Activated T-helper 1 cell treated with anti-CD3 and anti-CD28 coated beads, Interleukin-2, amount 50 U/mL, for 16 hours (primary cell): Measurements from ENCODE around the gene MEF2B.
"Not testable (repeated sequence)": the region's sequence is repeated elsewhere in the genome, so short reads cannot be mapped to it uniquely, and the experiment has no call there.

Experiments
- DNase-seq, 2 donors: peaks; one replicate each; pipeline ENCODE4 v3.0.0-alpha.2; 2020; ENCODE audit warnings: low read depth in 1 of 2, low spot score in 1 of 2

The MEF2B gene

DNA sequence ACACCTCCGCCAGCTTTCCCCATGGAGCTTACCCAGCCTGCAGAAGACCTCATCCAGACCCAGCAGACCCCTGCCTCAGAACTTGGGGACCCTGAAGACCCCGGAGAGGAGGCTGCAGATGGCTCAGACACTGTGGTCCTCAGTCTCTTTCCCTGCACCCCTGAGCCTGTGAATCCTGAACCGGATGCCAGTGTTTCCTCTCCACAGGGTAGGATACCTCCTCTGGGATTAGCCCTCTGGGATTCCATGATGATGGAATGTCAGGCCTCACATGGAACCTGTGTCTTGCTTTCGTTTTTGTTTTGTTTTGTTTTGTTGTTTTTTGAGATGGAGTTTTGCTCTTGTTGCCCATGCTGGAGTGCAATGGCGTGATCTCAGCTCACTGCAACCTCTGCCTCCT lies 23.9 kb upstream of the MEF2B start:
- no peak for DNase-seq

DNA sequence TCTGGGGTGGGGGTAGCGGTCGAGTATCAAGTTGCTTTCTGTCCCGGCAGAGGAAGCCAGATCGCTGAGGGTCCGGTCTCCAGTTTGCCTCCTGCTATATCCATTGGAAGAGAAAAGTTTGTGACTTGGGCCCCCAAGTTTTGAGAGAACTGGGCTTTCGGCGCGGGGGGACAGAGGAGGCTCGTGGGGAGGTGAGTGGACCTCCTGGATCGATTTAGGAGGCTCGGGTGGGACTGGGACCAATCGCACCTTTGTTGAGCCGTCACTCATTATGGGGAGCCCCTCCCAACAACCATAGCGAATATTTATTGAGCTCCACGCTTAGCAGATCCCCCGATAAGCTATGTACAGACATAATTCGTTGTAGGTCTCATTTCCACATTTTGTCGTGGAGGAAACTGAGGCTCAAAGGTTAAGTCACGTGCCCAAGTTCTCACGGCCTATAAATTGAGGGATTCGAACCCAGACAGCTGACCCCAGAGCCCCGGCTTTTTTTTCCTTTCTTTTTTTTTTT lies 22.9 kb upstream of the MEF2B start:
- no peak for DNase-seq

DNA sequence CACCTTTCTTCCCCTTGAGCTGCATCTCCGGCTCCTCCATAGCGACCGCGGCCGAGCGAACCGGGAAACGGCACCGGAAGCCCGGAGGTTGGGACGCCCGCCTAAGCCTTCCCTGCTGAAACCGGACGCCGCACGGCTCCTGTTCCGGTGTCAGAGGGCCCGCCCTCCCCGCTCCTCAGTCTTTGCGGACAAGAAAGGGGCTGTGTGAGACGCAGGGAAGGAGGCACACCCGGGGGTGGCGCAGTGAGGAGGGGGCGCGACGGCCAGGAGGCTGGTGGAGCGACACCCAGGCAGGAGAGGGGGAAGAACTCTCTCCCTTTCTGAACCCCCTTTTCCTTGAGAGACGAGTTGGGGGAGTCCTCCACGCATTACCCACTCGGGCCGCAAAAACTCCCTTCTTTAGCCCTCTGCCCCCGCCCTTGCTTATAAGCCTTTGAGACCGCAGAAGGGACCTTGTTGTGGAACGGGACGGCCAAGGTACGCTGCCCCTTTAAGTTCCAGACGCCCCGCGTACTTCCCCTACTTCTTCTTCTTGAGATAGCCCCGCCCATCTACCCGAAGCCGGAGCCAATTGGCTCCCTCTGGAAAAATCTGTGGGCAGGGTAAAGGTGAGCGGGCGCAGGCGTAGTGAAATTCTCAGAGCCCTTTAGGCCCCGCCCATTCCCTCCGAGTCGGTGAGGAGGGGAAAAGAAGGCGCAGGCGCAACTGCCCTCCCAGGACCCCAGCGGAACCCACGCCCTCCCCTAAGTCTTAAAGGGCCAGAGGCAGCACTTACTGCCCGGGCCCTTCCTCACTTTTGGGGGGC lies 22.2 kb upstream of the MEF2B start, which contains the start of the genes BORCS8 and RFXANK:
BORCS8 (minus strand) TSS at position 75 of the 805 bp plus-strand sequence; CDS start at position 40, 35 bp downstream.
RFXANK (plus strand) TSS at position 181 of the 805 bp plus-strand sequence. CDS start 1,689 bp downstream, outside the sequence.
- peak; percentile 97 to 98 for DNase-seq

DNA sequence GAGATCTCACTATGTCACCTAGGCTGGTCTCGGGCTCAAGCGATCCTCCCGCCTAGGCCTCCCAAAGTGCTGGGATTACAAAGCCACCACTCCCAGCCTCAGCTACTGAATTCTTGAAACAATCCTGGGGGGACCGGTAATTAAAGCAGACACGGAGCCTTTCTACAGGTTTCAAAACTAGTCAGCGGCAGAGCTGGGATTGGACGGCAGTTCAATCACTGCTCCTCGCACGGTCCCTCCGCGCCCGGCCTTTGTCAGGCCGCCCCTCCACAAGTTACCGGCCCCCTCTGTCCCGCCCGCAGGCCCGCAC lies 21.7 kb upstream of the MEF2B start:
- DNase-seq: no peak

DNA sequence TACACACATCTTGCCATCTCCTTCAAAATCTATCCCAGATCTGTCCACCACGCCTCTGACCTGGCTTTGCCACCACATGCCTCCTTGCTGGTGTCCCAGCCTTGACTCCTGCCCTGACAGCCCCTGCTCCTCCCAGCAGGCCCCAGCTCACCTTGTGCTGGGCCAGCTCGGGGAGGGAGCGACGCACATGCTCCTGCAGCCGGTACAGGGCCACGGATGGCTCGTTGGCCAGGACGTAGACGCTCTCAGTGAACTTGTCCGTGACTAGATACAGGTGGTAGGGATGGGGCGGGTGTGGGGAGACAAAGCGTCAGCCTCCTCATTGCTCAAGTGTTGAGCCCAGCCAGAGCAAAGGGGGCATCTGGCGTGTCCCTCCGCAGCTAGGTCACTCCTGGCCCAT lies 16.7 kb upstream of the MEF2B start:
- no peak for DNase-seq

DNA sequence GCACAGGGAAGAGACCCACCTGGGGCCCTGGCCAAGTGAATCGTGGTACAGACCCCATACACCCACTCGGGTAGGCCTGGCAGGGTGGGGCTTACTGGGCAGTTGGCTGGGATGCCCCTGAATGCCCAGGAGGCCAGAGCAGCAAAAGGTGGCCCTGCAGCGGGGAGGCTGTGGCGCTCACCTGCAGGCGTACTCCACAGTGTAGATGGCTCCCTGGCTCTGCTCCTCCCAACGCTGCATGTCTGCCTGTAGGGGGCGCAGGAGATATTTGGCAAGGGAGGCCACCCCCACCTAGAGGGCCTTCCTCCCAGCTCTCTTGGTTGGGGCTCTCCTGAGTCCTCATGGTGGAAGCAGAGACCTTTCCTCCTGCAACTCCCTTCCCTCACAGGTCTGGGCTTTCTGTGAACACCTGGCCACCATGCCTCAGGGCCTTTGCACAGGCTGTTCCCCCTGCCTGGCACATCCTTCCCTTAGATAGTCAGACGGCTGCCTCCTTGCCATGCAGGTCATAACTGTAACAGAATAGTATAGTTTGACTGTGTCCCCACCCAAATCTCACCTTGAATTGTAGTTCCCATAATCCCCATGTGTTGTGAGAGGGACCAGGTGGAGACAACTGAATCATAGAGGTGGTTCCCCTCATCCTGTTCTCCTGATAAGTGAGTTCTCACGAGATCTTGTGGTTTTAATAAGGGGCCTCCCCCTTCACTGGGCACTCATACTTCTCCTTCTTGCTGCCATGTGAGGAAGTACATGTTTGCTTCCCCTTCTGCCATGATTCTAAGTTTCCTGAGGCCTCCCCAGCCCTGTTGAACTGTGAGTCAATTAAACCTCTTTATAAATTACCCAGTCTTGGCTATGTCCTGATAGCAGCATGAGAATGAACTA lies 16.0 kb upstream of the MEF2B start:
- DNase-seq: peak; percentile 23 to 38

DNA sequence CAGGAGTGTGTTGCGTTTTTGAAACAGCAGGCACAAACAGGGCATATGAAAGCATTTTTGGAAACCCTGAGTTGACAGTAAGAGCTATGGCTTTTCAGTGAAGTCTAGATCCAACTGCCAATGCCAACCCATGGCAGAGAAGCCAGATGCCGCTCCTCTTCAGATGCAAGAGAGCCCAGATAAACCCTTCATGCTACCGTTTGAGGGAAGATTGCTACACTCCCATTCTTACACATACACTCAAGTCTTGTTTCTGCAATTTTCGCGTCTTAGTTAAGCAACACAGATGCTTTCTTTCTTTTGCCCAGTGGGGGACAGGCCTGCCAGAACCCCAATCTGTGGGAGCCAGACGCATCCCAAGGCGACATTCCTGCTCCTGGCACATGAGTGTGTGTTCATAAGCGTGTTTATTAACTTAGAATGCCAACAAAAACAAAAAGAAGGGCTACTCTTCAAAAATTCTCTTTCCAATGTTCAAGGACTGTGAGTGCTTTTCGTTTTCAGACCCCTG lies 11.5 kb upstream of the MEF2B start:
- no peak for DNase-seq

DNA sequence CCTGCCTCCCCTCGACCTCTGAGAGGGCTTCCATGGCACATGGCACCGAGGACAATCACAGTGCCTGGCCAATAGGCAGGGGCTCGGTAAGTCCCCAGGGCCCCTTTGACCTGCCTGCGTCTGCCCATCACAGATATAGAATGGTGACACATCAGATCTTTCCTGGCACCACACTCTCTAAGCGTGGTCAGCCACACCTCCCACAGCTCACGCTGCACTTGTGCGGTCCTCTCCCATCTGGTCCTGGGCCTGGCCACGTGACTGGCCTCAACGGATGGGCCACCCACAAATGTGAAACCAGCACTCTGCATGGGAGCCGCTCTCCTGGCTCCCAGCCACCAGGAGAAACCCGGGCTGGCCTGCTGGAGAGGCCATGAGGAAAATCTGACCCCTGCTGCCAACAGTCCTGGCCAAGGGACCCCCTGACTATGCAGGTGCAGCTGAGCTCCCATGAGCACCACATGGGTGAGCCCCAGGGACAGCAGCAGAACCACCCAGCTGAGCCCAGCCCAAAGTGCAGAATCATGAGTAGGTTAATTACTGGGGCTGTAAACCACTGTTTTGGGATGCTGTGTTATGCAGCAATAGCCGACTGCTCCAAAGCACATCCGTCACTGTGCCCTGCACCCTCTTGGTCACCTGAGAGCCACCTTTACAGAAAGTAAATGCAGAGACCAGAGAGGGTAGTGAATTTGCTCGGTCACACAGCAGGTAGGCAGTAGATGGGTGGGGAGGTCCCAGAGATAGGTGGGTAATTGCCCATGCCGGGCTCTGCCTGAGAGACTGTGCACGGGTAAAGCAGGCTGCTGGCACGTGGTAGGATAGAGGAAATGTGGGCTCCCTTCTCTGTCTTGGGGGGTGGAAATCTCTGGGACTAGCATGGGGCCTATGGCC lies 9.7 kb upstream of the MEF2B start:
- DNase-seq: no peak

DNA sequence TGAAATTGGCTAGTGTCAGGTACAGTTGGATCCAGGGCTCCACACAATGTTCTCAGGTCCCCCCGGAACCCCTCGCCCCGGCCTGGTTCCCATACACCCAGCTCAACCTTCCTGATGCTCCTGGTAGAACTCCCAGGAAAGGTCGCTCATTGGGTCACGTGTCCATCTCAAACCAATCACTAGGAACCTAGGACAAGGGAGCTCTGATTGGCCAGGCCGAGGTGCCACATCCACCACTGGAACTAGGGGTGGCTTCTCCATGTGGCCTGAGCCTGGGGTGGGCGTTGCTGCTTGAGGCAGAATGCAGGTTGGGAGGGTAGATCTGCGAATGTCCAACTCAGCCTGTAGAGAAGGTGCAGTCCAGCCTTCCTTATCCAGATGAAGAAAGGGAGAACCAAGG lies 6.9 kb upstream of the MEF2B start:
- no peak for DNase-seq

DNA sequence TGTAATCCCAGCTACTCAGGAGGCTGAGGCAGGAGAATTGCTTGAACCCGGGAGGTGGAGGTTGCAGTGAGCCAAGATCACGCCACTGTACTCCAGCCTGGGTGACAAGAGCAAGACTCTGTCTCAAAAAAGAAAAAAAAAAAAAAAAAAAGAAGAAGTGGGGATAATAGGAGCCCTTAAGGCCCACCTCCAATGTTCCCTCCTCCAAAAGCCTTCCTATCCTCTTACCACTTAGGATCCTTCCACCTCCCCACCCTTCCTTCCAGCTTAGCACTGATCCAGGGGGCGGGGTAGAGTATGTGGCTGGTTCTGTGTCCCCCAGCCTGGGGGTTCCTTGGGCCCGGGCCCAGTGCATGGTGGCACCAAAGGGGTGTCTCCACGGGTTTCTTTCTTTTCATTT lies 3.2 kb upstream of the MEF2B start:
- DNase-seq: not testable (repeated sequence)

DNA sequence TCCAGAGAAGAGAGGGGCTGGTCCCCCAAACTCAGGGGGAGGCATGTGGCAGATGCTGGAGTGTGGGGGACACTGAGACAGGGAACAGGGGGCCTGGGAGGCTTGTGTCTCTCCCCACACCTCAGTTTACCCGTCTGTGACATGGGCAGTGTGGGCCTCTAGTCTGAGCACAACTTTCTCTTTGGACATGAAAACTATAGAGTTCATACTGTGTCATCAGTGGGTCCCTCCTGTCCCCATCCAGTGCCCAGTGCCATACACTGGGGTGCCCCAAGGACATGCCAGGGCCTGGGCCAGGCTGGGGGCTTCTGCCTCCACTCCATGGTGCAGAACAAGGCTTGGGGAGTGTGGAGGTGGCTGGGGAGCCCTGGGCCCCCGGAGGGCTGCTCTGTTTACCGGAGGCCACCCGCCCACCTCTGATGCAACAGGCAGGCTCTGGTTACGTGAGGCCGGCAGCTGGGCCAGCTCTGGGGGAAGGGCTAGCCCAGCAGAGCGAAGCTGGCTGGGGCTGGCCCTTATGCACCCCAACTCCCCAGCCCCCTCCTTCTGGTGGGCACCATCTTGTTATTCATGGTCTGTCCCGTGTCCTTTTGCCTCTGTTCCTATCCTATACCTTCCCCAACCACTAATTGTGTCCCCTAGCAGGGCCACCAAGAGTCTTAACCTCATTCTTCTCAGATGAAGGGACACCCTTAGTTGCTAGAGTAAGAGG lies 1.9 kb upstream of the MEF2B start:
- no peak for DNase-seq

DNA sequence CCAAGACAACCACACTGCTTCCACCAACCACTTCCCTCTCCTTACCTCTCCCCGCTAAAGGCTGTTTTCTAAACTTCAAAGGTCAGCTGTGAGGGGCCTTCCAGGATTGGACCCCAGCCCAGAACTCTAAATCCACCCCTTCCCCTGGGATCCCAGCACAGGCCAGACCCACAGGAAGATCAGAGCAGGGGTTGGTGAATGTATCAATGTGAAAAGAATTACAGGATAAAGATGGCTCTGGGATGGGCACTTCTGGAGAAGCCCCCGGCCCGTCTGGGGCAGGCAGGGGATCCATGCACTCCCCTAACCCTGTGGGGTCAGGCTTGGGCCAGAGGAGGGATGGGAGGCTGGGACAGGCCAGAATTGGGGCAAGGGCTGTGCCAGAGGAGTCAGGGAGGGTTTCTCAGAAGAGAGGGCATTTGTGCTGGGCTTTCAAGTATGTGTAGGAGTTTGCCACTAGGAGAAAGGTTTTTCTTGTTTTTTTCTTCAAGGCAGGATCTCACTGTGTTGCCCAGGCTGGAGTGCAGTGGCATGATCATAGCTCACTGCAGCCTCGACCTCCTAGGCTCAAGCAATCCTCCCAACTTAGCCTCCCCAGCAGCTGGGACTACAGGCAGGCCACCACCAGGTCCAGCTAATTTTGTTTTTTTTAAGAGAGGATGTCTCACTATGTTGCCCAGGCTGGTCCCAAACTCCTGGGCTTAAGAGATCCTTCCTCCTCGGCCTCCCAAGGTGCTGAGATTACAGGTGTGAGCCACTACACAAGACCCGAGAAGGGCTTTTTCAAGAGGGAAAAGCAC lies 1.0 kb upstream of the MEF2B start:
- no peak for DNase-seq

DNA sequence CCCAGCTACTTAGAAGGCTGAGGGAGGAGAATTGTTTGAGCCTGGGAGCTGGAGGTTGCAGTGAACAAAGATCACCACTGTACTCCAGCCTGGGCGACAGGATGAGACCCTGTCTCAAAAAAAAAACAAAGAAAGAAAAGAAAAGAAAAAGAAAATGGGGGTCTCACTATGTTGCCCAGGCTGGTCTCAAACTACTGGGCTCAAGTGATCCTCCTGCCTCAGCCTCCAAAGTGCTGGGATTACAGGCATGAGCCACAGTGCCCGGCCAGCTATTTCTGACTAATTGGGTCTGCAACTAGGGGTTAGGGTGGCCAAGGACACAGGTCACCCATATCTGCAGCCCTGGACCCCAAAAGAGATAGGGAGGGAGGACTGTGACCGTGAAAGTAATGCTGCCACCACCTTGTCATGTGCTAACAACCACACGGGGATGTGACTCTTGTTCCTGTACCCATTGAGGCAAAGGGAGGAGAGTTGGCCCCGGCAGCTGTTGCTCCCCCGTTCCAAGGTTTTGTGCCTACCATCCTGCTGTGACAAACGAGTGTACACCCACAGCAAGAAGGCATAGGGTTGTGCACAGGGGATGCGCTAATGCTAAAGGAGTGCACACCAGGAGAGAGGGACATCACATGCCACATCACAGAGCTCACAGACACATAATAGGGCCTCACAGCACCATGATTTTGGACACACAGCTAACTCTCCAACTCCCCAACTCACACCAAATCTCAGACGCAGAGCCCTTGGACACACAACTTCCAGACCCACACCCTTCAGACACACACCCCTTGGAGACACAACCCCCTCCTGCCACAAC lies 619 bp downstream of the MEF2B start:
- DNase-seq: no peak

DNA sequence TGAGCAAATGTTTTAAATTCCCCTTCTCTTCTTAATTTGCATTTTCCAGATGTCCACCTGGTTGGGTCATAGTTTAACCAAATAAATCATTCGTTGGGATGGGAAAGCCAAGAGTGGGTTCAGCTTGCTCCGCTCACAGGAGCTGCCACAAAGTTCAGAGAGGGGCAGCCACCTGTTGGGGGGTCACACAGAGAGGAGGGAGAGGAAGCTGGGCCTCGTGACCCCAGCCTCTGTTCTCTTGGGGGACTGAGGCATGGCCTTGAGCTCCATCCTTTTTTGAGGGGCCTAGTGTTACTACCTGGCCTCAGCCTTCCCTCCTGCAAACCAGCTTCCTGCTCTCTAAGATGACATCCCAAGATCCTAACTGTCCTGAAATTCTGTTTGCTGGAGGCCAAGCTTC lies 2.5 kb downstream of the MEF2B start:
- no peak for DNase-seq

DNA sequence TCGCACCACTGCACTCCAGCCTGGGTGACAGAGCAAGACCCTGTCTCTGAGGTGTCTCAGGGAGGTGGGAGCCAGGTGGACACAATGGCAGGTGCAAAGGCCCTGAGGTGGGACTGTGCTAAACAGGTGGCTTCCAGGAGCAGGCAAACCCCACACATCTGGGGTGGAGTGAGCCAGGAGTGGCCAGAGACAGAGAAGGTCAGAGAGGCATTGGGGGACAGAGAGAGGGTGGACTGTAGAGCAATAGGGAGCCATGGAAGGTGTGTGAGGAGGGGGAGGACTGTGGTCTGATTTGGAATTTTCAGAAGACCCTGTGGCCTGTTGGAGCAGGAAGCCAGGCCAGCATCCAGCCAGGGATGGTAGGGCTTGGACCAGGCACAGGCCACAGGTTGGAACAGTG lies 4.7 kb downstream of the MEF2B start:
- DNase-seq: no peak

DNA sequence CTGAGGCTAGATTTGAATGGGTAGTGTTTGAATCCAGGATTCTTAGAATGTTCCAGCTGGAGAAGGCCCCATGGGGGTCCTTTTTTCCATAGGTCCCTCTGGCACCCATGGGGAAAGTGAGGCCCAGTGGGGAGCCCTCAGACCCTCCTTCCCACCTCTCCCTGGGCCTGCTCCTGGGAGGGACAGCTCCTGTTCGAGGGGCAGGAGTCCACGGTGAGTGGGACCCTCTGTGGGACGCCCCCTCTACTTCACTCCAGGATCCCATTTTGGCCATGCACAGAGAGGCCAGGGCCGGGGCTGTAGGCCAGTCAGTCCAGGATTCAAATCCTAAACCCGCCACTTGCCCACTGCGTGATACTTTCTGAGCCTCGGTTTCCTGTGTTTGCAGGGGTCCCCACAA lies 7.6 kb downstream of the MEF2B start:
- no peak for DNase-seq

DNA sequence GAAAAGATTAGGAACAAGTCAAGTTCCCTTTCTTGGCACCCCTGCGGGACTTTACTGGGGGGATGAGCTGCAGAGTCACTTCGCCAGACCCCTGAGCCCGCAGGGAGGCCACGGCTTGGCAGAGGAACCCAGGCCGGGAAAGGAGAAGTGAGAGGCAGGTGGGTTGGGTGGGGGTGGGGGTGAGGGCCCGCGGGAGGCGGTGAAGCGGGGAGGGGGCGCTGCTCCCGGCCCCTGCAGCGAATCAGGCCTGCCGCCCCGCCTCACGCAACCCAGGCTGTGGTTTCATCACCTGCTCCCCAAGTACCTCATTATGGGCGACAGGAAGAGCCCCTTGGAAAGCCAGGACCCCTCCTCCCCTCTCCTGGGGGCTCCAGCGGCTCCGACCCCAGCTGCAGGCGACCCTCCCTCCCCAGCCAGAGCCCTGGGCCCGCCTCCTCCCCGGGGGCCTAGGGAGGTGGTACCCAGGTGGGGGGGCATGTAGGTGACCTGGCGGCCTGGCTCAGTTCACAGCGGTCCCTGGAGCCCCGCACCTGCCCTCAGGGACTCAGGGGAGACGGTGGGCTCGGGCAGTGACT lies 9.5 kb downstream of the MEF2B start:
- no peak for DNase-seq

DNA sequence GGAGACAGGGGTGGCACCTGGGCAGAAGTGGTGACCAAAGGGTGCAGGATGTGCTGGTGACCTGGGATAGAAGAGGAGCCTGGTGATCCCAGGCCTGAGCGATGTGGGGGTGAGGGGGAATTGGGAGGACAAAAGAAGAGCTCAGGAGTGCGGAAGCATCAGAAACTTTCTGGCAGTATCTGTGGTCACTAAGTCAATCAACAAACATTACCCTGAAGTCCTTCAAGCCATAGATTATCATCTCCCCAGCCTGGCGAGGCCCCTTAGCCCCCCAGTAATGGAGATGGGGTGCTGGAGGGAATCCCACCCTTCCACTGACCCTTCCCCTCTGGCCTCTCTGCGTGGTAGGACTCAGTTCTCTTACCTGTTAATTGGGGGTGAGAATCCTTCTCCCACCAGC lies 10.5 kb downstream of the MEF2B start:
- DNase-seq: no peak
